Measurements from ENCODE around the gene ABL1. TPM values are rescaled to one million over a fixed set of nuclear protein-coding genes. Genes with fewer than 3 reads are reported as not detected.

The ABL1 gene
- total RNA-seq, 1 experiment from 2014 or later = 78.6 TPM

DNA sequence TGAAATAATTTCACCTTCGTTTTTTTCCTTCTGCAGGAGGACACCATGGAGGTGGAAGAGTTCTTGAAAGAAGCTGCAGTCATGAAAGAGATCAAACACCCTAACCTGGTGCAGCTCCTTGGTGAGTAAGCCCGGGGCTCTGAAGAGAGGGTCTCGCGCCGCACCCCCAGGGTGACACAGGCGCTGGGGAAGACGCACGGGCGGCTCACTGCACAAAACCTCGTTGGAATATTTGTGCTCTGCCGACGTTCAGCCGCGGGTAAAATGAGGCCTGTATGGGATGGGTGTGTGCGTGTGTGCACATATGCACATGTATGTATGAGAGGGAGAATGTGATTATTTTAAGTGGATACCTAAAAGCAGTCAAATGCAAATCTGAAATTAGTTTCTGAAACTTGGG, 37.0 kb downstream of the ABL1 start:
- H3K27ac ChIP-seq (ENCODE audit: low read depth, low read length, poor library complexity, severe bottlenecking) = no peak overlapping the region
- POLR2A ChIA-PET (ENCODE audit: low non-redundant PET) = no interaction called here

GRCh38 chr9:130872508-130872907, 37.5 kb downstream of the ABL1 start:
- Histone ChIP-seq H3K4me3 (ENCODE audit: low read depth, low read length, poor library complexity, severe bottlenecking) (no peak overlapping the region), H3K27me3 (replicated peaks; ENCODE audit: insufficient read depth, low read depth, low read length, poor library complexity) (no peaks in the 10 kb centered on the region), H3K27ac (ENCODE audit: low read depth, low read length, poor library complexity, severe bottlenecking) (no peak overlapping the region), H3K36me3 (ENCODE audit: insufficient read depth, low read length, poor library complexity, severe bottlenecking) (peaks cover 59% of the 10 kb centered on the region), H3K4me1 (ENCODE audit: insufficient read depth, low read length, poor library complexity, severe bottlenecking) (peaks cover 23% of the 10 kb centered on the region), H3K9me3 (ENCODE audit: low read depth, low read length, poor library complexity, severe bottlenecking) (no peaks in the 10 kb centered on the region)
- BruUV-seq (replicated peaks) = no TSS peak
- POLR2A ChIA-PET (ENCODE audit: low non-redundant PET) = no interaction called here
- TF ChIP-seq CTCF (conservative IDR thresholded peaks at IDR 0.05; ENCODE audit: low read depth, low read length) = no peak
- no peak for TF ChIP-seq EZH2 (IDR thresholded peaks at IDR 0.05; ENCODE audit: borderline replicate concordance, low read depth, low read length, poor library complexity, severe bottlenecking)
- intact Hi-C loops (cut with micrococcal nuclease; ENCODE audit: unreplicated experiment) = no loop called here
- DNase-seq (ENCODE audit: low spot score) = no peak
- CTCF ChIA-PET = interaction anchor here (0.6 kb wide), 2 partner anchors 51 to 164 kb away, joined by 4 to 6 read pairs; no protein-coding TSS in a partner anchor

More for the DNA sequence above, 37.0 kb downstream of the ABL1 start:
- TF ChIP-seq CTCF (conservative IDR thresholded peaks at IDR 0.05; ENCODE audit: low read depth, low read length) = no peak
- no peak for TF ChIP-seq EZH2 (IDR thresholded peaks at IDR 0.05; ENCODE audit: borderline replicate concordance, low read depth, low read length, poor library complexity, severe bottlenecking)
- no TSS peak for BruUV-seq (replicated peaks)
- Histone ChIP-seq H3K9me3 (ENCODE audit: low read depth, low read length, poor library complexity, severe bottlenecking) (no peaks in the 10 kb centered on the region), H3K27me3 (replicated peaks; ENCODE audit: insufficient read depth, low read depth, low read length, poor library complexity) (no peaks in the 10 kb centered on the region), H3K4me3 (ENCODE audit: low read depth, low read length, poor library complexity, severe bottlenecking) (no peak overlapping the region), H3K4me1 (ENCODE audit: insufficient read depth, low read length, poor library complexity, severe bottlenecking) (peaks cover 23% of the 10 kb centered on the region), H3K36me3 (ENCODE audit: insufficient read depth, low read length, poor library complexity, severe bottlenecking) (peaks cover 59% of the 10 kb centered on the region)
- no peak for DNase-seq (ENCODE audit: low spot score)
- intact Hi-C loops (cut with micrococcal nuclease; ENCODE audit: unreplicated experiment) = no loop called here
- CTCF ChIA-PET = interaction anchor here (0.6 kb wide), 2 partner anchors 51 to 163 kb away, joined by 4 to 6 read pairs; no protein-coding TSS in a partner anchor

DNA sequence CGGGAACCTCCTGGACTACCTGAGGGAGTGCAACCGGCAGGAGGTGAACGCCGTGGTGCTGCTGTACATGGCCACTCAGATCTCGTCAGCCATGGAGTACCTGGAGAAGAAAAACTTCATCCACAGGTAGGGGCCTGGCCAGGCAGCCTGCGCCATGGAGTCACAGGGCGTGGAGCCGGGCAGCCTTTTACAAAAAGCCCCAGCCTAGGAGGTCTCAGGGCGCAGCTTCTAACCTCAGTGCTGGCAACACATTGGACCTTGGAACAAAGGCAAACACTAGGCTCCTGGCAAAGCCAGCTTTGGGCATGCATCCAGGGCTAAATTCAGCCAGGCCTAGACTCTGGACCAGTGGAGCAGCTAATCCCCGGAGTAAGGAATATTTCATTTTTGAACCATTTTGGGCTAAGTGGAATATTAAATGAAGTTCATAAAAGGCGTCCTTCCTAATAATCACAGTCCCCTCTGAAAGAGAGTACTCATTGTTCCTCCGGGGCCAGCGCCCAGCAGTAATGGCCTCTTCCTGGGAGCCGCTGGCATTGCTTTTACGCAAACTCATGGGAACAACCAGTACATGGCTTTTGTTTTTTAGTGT, 38.0 kb downstream of the ABL1 start:
- ChIA-PET POLR2A (ENCODE audit: low non-redundant PET) (no interaction called here), CTCF (no interaction called here)
- Histone ChIP-seq H3K27ac (ENCODE audit: low read depth, low read length, poor library complexity, severe bottlenecking) (no peak overlapping the region), H3K4me1 (ENCODE audit: insufficient read depth, low read length, poor library complexity, severe bottlenecking) (peaks cover 23% of the 10 kb centered on the region), H3K4me3 (ENCODE audit: low read depth, low read length, poor library complexity, severe bottlenecking) (no peak overlapping the region), H3K36me3 (ENCODE audit: insufficient read depth, low read length, poor library complexity, severe bottlenecking) (peaks cover 59% of the 10 kb centered on the region), H3K27me3 (replicated peaks; ENCODE audit: insufficient read depth, low read depth, low read length, poor library complexity) (no peaks in the 10 kb centered on the region), H3K9me3 (ENCODE audit: low read depth, low read length, poor library complexity, severe bottlenecking) (no peaks in the 10 kb centered on the region)
- no peak for DNase-seq (ENCODE audit: low spot score)
- BruUV-seq (replicated peaks) = no TSS peak
- TF ChIP-seq CTCF (conservative IDR thresholded peaks at IDR 0.05; ENCODE audit: low read depth, low read length) = no peak
- TF ChIP-seq EZH2 (IDR thresholded peaks at IDR 0.05; ENCODE audit: borderline replicate concordance, low read depth, low read length, poor library complexity, severe bottlenecking) = no peak
- intact Hi-C loops (cut with micrococcal nuclease; ENCODE audit: unreplicated experiment) = no loop called here

Data from A673 (cell line).